ENCODE measurements around the gene ATRAID. TPM values are rescaled to one million over a fixed set of nuclear protein-coding genes. Genes with fewer than 3 reads are reported as not detected.

The ATRAID gene
- total RNA-seq, 4 donors from 2014 or later: 169 to 677 (median 199) TPM

- TF ChIP-seq CTCF (IDR thresholded peaks at IDR 0.05; ENCODE audit: low read depth): no peak
Observed at GRCh38 chr2:27249891-27250651, 38.2 kb downstream of the ATRAID start.

- TF ChIP-seq CTCF (IDR thresholded peaks at IDR 0.05; ENCODE audit: low read depth): no peak
Observed at GRCh38 chr2:27250652-27251379, 39.0 kb downstream of the ATRAID start.

GRCh38 chr2:27251766-27252165, 39.9 kb downstream of the ATRAID start:
- TF ChIP-seq CTCF (IDR thresholded peaks at IDR 0.05; ENCODE audit: low read depth): no peak

- TF ChIP-seq CTCF (IDR thresholded peaks at IDR 0.05; ENCODE audit: low read depth): no peak
Observed at GRCh38 chr2:27255187-27255586, 43.3 kb downstream of the ATRAID start.

GRCh38 chr2:27255660-27256059, 43.8 kb downstream of the ATRAID start:
- no peak for TF ChIP-seq CTCF (IDR thresholded peaks at IDR 0.05; ENCODE audit: low read depth)

GRCh38 chr2:27256855-27257454, 45.1 kb downstream of the ATRAID start:
- TF ChIP-seq CTCF (IDR thresholded peaks at IDR 0.05; ENCODE audit: low read depth): no peak

GRCh38 chr2:27258051-27258450, 46.2 kb downstream of the ATRAID start:
- TF ChIP-seq CTCF (IDR thresholded peaks at IDR 0.05; ENCODE audit: low read depth): no peak
